CD4-positive, CD25-positive, alpha-beta regulatory T cell (primary cell): ENCODE data around the gene FUT3. TPM values are rescaled to one million over a fixed set of nuclear protein-coding genes. Genes with fewer than 3 reads are reported as not detected.
"Not testable (repeated sequence)": the region's sequence is repeated elsewhere in the genome, so short reads cannot be mapped to it uniquely, and the experiment has no call there.

ENCODE experiments used
- ATAC-seq, 2 donors: fragments of 150-1000 bp; cut with Tn5 transposase; one replicate each; pipeline ENCODE4 v1.10.0; 2021; ENCODE audit warnings: low read depth in 2 of 2, moderate number of reproducible peaks in 2 of 2, moderate library complexity in 1 of 2
- DNase-seq, 3 donors: peaks; one replicate each; pipeline versions ENCODE4 v3.0.0 to v3.0.0-alpha.2; 2012 to 2022; ENCODE audit warnings: mixed read lengths in 1 of 3
- H3K27ac ChIP-seq: one replicate; pipeline ENCODE4 v1.7.0; 2013; ENCODE audit warnings: mild to moderate bottlenecking, low read length; ENCODE audit not compliant: insufficient read depth, poor library complexity, severe bottlenecking
- H3K27me3 ChIP-seq: one replicate; pipeline ENCODE4 v1.7.0; 2013; ENCODE audit warnings: low read length; ENCODE audit not compliant: control insufficient read depth, insufficient read depth
- H3K36me3 ChIP-seq: one replicate; pipeline ENCODE4 v1.7.0; 2013; ENCODE audit warnings: mild to moderate bottlenecking, low read length, moderate library complexity; ENCODE audit not compliant: control insufficient read depth, insufficient read depth
- H3K4me1 ChIP-seq: 2 replicates; pipeline ENCODE4 v1.7.0; 2013; ENCODE audit warnings: mild to moderate bottlenecking, low read length; ENCODE audit not compliant: insufficient read depth, control insufficient read depth, poor library complexity, severe bottlenecking
- H3K4me3 ChIP-seq: one replicate; pipeline ENCODE4 v1.7.0; 2013; ENCODE audit warnings: low read depth, mild to moderate bottlenecking, low read length, moderate library complexity
- H3K9me3 ChIP-seq, 2 experiments: 1 replicate in 1 of 2; 2 replicates in 1 of 2; pipeline ENCODE4 v1.7.0; 2013; ENCODE audit warnings: low read length in 2 of 2, mild to moderate bottlenecking in 1 of 2, moderate library complexity in 1 of 2; ENCODE audit not compliant: control insufficient read depth in 2 of 2
- H3K27ac Mint-ChIP-seq, 3 donors: one replicate each; pipeline ENCODE4 v1.8.0; 2020 to 2022; ENCODE audit warnings: mild to moderate bottlenecking in 3 of 3, mixed read lengths in 3 of 3, moderate library complexity in 2 of 3
- H3K27me3 Mint-ChIP-seq: one replicate; pipeline ENCODE4 v1.8.0; 2022; ENCODE audit warnings: mild to moderate bottlenecking, mixed read lengths
- H3K36me3 Mint-ChIP-seq: one replicate; pipeline ENCODE4 v1.8.0; 2020; ENCODE audit warnings: mixed read lengths
- H3K4me1 Mint-ChIP-seq, 4 donors: one replicate each; pipeline ENCODE4 v1.8.0; 2020 to 2022; ENCODE audit warnings: mixed read lengths in 4 of 4, mild to moderate bottlenecking in 1 of 4
- H3K4me3 Mint-ChIP-seq, 4 donors: one replicate each; pipeline ENCODE4 v1.8.0; 2020 to 2022; ENCODE audit warnings: mild to moderate bottlenecking in 4 of 4, mixed read lengths in 4 of 4, moderate library complexity in 3 of 4
- H3K9me3 Mint-ChIP-seq, 7 donors: one replicate each; pipeline ENCODE4 v1.8.0; 2020 to 2022; ENCODE audit warnings: mixed read lengths in 7 of 7, mild to moderate bottlenecking in 3 of 7, moderate library complexity in 2 of 7
- polyA plus RNA-seq, 4 donors: library from polyadenylated mRNA; unstranded; fragments of 300-500 nt; fragmentation: Illumina TruSeq; gene quantifications; one replicate each; pipeline ENCODE4 v1.2.3, GENCODE V29; 2021
- total RNA-seq: library from RNA; stranded (reverse); gene quantifications from one replicate; pipeline ENCODE4 v1.2.3, GENCODE V29; 2022

Gene FUT3
- total and polyA plus RNA-seq, 5 donors from 2014 or later = not detected

- DNase-seq = no peak
- H3K4me3 Mint-ChIP-seq = peak overlapping the region in 1 of 4 donors; percentile 31
- peak overlapping the region in 1 of 3 donors; percentile 46 for H3K27ac Mint-ChIP-seq
- Histone ChIP-seq H3K4me1 (peaks cover 5% of the 10 kb centered on the region), H3K9me3 (no peaks in the 10 kb centered on the region), H3K27ac (no peak overlapping the region), H3K27me3 (no peaks in the 10 kb centered on the region), H3K36me3 (no peaks in the 10 kb centered on the region), H3K4me3 (no peak overlapping the region)
- peaks cover 8% of the 10 kb centered on the region for H3K27me3 Mint-ChIP-seq
- no peaks in the 10 kb centered on the region for H3K9me3 Mint-ChIP-seq
- peaks cover 0 to 4% (median 0%) of the 10 kb centered on the region in 4 donors for H3K4me1 Mint-ChIP-seq
- ATAC-seq = no peak
- no peaks in the 10 kb centered on the region for H3K36me3 Mint-ChIP-seq
Observed at GRCh38 chr19:5889288-5889971, 38.2 kb upstream of the FUT3 start.

- not testable (repeated sequence) for H3K4me3 ChIP-seq, ATAC-seq, H3K4me1 Mint-ChIP-seq, H3K9me3 ChIP-seq, DNase-seq, H3K36me3 ChIP-seq, H3K27ac ChIP-seq, H3K9me3 Mint-ChIP-seq, H3K4me1 ChIP-seq, H3K27me3 ChIP-seq, H3K36me3 Mint-ChIP-seq, H3K4me3 Mint-ChIP-seq, H3K27ac Mint-ChIP-seq
- peaks cover 15% of the 10 kb centered on the region for H3K27me3 Mint-ChIP-seq
Observed at GRCh38 chr19:5884065-5884811, 33.0 kb upstream of the FUT3 start.

GRCh38 chr19:5883157-5883873 is 32.1 kb upstream of the FUT3 start:
- not testable (repeated sequence) for H3K27me3 ChIP-seq, ATAC-seq, H3K27ac Mint-ChIP-seq, H3K4me1 ChIP-seq, H3K36me3 Mint-ChIP-seq, H3K36me3 ChIP-seq, H3K27ac ChIP-seq, H3K4me3 Mint-ChIP-seq, DNase-seq, H3K4me1 Mint-ChIP-seq, H3K9me3 ChIP-seq, H3K9me3 Mint-ChIP-seq, H3K4me3 ChIP-seq
- H3K27me3 Mint-ChIP-seq = peaks cover 17% of the 10 kb centered on the region

GRCh38 chr19:5882421-5882968 is 31.2 kb upstream of the FUT3 start:
- H3K27ac Mint-ChIP-seq = no peak overlapping the region

GRCh38 chr19:5881543-5882299 is 30.5 kb upstream of the FUT3 start:
- no peaks in the 10 kb centered on the region for H3K4me1 Mint-ChIP-seq
- H3K27ac Mint-ChIP-seq = no peak overlapping the region
- Histone ChIP-seq H3K36me3 (no peaks in the 10 kb centered on the region), H3K27ac (no peak overlapping the region), H3K4me3 (no peak overlapping the region), H3K27me3 (no peaks in the 10 kb centered on the region), H3K9me3 (no peaks in the 10 kb centered on the region), H3K4me1 (no peaks in the 10 kb centered on the region)
- H3K27me3 Mint-ChIP-seq = peaks cover 10% of the 10 kb centered on the region
- H3K36me3 Mint-ChIP-seq = no peaks in the 10 kb centered on the region
- DNase-seq = no peak
- ATAC-seq = no peak
- H3K4me3 Mint-ChIP-seq = no peak overlapping the region
- H3K9me3 Mint-ChIP-seq = no peaks in the 10 kb centered on the region

More at GRCh38 chr19:5882421-5882968, 31.2 kb upstream of the FUT3 start:
- no peak overlapping the region for H3K4me3 ChIP-seq
- no peaks in the 10 kb centered on the region for H3K36me3 Mint-ChIP-seq
- no peaks in the 10 kb centered on the region for H3K4me1 ChIP-seq
- H3K27ac ChIP-seq = no peak overlapping the region
- H3K4me3 Mint-ChIP-seq = no peak overlapping the region
- H3K27me3 Mint-ChIP-seq = peaks cover 10% of the 10 kb centered on the region
- no peaks in the 10 kb centered on the region for H3K27me3 ChIP-seq
- ATAC-seq (no peak), DNase-seq (no peak)
- no peaks in the 10 kb centered on the region for H3K36me3 ChIP-seq
- H3K4me1 Mint-ChIP-seq = no peaks in the 10 kb centered on the region
- H3K9me3 ChIP-seq = no peaks in the 10 kb centered on the region
- H3K9me3 Mint-ChIP-seq = no peaks in the 10 kb centered on the region

GRCh38 chr19:5880604-5881078 is 29.4 kb upstream of the FUT3 start:
- peaks cover 10% of the 10 kb centered on the region for H3K27me3 Mint-ChIP-seq
- ATAC-seq = no peak
- no peak overlapping the region for H3K4me3 Mint-ChIP-seq
- Histone ChIP-seq H3K27ac (no peak overlapping the region), H3K4me1 (no peaks in the 10 kb centered on the region), H3K9me3 (no peaks in the 10 kb centered on the region), H3K4me3 (no peak overlapping the region), H3K36me3 (no peaks in the 10 kb centered on the region), H3K27me3 (no peaks in the 10 kb centered on the region)
- DNase-seq = no peak
- no peaks in the 10 kb centered on the region for H3K9me3 Mint-ChIP-seq
- no peaks in the 10 kb centered on the region for H3K36me3 Mint-ChIP-seq
- no peaks in the 10 kb centered on the region for H3K4me1 Mint-ChIP-seq
- H3K27ac Mint-ChIP-seq = no peak overlapping the region

GRCh38 chr19:5880196-5880595 is 28.9 kb upstream of the FUT3 start:
- no peaks in the 10 kb centered on the region for H3K4me1 ChIP-seq
- ATAC-seq (no peak), DNase-seq (no peak)
- H3K27me3 Mint-ChIP-seq = peaks cover 10% of the 10 kb centered on the region
- H3K9me3 ChIP-seq = no peaks in the 10 kb centered on the region
- H3K9me3 Mint-ChIP-seq = no peaks in the 10 kb centered on the region
- no peak overlapping the region for H3K27ac ChIP-seq
- H3K27me3 ChIP-seq = no peaks in the 10 kb centered on the region
- no peaks in the 10 kb centered on the region for H3K36me3 ChIP-seq
- no peak overlapping the region for H3K4me3 ChIP-seq
- no peaks in the 10 kb centered on the region for H3K4me1 Mint-ChIP-seq
- no peak overlapping the region for H3K4me3 Mint-ChIP-seq
- H3K36me3 Mint-ChIP-seq = no peaks in the 10 kb centered on the region
- no peak overlapping the region for H3K27ac Mint-ChIP-seq
